Renal cortical epithelial cell (primary cell): Measurements from ENCODE around the gene SETBP1. TPM values are rescaled to one million over a fixed set of nuclear protein-coding genes. Genes with fewer than 3 reads are reported as not detected.
A peak's percentile ranks its signal among the peaks of the same experiment; 100 is the strongest.
"Not testable (repeated sequence)": the region's sequence is repeated elsewhere in the genome, so short reads cannot be mapped to it uniquely, and the experiment has no call there.

ENCODE experiments used
- DNase-seq: peaks from one replicate; pipeline ENCODE4 v3.0.0-alpha.2; 2011; ENCODE audit warnings: low read depth
- total RNA-seq: library from RNA; depleted of rRNA; stranded (reverse); fragments of >200 nt; gene quantifications from 2 replicates; pipeline ENCODE4 v1.2.3, GENCODE V29; 2014

SETBP1 gene
- total RNA-seq, 1 donor from 2014 or later = 17.9 TPM

DNA sequence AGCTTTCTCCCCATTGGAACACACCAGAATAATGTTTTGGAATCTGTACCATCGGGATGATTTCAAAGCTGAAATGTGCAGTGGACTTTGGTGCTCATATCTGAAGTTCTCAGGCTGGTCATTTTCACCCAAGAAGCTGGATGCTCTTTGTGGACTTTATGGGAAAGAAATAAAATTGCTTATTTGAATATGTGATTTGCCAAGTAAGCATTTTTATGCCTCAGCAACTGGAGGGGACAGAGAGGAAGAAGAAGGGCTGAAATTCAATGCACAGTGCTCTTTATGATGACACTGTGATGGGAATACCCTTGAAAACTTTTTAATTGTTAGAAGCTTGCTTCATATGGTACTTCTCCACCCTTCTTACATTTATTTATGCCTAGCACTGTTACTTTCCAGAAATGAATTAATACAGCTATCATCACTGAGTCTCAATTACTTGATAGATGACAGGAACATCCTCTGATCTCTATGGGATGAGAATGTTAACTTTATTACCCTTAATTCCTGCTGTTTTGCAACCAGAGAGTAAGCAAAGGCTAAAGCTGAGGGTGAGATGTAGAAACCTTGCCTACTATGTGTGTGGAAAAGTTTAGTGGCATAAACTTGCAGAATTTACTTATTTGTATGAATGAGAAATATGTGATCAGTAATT lies 23.6 kb downstream of the SETBP1 start:
- DNase-seq = no peak

DNA sequence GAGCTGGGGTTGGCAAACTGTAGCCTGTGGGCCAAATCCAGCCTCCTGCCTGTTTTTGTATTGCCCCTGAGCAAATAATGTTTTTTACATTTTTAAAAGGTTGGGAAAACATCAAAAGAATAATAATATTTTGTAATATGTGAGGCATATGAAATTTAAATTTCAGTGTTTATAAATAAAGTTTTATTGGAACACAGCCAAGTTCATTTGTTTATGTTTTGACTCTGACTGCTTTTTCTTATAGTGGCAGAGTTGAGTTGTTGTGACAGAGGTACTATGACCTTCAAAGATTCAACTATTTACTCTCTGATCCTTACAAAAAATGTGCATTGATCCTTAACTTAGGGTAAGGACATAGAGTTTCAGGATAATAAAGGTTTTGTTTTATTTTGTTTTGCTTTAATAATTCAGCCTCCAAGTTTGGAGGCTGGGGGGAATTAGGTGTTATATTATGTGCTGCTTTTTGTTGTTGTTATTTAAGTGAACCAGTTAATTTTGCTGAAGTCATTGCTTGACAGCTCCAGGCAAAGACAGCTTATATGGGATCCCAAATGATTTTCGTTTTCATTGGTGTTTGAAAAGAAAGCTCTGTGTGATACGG lies 24.5 kb downstream of the SETBP1 start:
- DNase-seq = no peak

DNA sequence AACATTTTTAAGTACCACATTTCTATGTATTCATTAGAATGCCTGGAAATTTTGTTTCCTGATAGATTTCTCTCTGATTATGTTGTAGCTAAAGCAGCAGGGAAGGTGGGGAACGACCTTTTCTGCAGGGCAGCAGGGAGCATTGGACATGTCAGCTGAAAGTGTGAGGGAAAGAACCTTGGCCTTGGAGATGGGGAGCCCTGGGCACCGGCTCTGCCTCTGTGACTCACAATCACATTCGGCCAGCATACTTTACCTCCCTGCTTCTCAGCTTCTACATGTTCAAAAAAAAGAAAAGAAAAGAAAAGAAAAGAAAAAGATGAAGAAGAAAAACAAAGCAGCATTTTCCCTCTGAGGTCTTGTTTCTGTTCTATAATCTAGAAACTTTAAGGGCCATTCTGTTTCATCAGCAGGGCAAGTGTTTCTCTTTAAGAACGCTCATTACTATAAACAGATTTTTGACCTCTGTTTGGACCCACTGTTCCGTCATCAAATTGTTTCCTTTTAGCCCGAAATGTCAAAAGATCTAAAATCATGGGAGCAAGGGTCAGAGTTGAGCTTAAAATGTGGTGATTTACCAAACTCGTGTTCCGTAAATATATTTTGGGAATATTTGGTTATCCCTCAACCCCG lies 27.9 kb downstream of the SETBP1 start:
- peak; percentile 59 for DNase-seq

DNA sequence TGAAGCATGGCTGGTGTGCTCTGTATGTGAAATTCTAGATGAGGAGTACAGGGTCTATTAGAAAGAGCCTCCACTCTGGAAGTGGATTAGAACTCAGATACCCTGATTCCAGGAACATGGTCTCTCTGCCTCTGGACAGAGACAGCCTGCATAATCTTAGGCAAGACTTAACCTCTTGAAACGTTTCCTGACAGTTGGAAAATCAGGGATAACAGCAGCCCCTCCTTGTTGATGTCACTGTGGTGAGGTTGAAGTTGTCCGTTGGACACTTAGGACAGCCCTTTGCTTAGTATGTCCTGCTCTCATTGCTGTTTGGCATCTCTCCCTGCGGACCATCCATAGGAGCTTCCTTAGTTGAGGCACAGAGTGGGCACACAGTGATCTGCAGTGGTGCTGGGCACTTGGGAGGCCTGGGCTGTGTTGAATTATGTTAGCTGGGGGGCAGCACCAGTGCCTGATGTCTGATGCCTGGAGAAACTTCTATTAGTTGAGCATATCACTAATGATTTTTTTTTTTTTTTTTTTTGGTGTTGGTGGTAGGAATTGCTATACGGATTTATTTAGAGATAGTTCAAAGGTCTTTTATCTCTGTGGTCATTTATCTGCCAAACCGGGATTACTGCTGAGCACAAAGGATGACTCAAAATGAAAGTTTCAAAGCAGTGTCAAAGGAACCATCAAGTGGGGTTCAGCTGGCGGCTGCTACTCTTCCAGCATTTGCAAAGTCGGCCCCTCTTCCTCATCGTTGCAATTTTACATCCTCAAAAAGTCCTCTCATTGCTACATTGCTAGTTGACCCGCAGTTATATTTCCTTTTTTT lies 28.8 kb downstream of the SETBP1 start:
- DNase-seq = no peak

DNA sequence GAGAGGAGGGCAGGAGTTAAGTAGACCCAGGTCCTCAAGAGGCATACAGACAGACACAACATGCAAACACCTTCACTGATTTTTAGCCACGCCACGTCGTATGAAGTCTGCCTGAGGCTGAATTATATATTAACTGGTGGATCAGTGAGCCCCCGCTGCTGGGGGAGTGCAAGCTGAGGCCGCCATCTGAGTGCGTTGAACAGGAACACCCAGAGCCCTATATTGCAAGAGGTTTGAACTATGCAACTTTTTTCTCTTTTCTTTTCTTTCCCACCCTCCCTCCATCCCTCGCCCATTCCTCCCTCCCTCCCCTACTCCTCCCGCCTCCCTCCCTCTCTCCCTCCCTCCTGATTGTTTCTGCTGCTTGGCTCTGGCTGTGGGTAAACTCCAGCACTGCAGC lies 30.2 kb downstream of the SETBP1 start:
- DNase-seq = peak; percentile 39

DNA sequence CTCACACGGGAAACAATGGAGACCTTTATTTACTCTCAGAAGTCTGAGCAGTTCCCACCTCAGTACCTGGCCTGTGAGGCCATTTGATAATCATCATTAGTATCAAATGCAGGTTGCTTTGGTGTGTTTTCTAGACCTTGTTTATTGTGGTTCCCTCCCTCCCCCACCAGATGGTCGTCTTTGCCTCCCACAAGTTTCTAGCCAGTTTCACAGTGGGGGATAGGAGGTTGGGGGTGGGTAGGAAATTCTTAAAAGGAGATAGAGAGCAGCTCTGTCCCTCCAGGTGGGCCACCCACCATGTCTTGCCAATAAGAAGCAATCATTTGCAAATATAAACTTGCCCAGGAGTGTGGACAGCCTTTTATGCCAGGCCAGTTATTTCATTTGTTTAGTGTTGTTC lies 31.3 kb downstream of the SETBP1 start:
- no peak for DNase-seq

DNA sequence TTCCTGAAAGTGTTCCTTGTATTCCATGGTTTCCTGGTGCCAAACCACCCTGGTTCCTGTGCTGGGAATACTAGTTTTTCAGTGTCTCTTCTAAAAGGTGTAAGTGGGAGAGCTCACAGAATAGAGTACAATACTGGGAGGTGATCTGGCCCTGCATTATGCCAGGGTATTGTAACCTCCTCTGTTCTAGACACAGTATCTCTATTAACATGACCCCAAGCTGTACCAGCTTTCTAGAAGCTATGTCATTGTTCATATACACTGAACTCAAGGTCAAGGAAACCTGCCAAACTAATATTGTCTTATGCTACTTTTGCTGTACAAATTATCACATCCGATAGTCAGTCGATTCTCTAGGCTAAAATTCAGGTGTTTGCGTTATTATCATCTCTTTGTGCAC lies 32.7 kb downstream of the SETBP1 start:
- DNase-seq = no peak

DNA sequence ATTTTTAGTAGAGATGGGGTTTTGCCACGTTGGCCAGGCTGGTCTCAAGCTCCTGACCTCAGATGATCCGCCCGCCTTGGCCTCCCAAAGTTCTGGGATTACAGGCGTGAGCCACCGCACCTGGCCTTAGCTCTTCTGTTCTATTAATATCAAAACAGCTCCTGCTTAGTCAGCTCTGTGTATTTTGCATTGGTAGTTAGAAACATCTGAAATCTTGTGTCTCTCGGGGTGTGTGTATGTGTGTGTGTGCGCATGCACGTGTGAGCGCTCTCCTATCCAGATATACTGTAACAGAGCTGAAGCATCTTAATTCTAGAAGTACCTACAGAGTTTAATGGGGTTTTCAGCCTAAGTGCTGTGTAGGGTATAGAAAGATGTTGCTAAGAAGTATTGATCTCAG lies 33.7 kb downstream of the SETBP1 start:
- DNase-seq = no peak

DNA sequence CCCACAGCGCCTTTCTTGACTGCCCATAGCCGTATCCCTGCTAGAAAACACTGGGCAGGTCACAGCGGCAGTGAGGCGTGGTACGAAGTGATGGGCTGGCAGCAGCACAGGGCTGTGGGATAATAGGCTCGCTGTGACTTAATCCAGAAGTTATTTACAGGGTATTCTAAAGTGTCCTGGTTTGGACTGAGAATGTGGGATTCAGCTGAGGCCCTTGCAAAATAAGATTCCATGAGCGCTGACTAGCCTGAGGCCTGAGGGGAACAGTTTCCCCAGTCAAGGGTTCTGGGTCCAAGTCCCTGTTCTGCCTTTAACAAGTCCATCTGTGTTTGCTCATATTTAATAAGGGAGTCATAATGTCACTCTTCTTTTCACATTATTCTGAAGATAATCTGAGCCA lies 34.6 kb downstream of the SETBP1 start:
- DNase-seq = peak; percentile 95

DNA sequence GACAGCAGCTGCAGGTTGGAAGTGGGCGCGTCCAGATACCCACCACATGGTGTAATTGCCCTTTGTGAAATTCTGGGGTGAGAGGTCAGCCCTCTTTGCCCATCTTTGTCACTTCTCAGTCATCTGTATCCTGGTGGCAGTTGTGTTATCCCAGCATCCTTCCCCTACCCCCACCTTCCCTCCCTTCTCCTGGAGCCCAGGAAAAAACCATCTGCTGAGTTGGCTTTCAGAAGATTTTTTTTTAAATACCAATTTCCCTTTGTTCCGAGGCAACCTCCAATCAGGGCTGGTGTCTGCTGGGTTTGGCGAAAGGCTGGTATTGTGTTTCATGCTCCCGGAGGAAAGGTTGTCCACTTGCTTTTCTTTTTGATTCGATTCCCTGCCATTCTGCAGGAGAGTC lies 35.2 kb downstream of the SETBP1 start:
- DNase-seq = no peak

DNA sequence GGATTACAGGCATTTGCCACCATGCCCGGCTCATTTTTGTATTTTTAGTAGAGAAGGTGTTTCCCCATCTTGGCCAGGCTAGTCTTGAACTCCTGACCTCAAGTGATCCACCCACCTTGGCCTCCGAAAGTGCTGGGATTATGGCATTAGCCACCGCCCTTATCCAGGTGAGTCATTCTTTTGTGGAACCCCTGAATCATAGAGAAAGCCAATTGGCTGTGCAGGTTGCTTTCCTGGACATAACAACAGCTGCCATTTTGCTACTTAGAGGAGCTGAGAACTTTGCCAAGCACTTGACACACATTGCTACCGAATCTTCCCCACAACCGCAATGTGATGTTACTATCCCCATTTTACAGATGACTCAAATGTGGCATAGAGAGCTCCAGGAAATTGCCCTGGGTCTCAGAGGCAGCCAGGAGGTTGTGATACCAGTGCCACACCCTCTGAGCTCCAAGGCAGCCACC lies 36.0 kb downstream of the SETBP1 start:
- no peak for DNase-seq

DNA sequence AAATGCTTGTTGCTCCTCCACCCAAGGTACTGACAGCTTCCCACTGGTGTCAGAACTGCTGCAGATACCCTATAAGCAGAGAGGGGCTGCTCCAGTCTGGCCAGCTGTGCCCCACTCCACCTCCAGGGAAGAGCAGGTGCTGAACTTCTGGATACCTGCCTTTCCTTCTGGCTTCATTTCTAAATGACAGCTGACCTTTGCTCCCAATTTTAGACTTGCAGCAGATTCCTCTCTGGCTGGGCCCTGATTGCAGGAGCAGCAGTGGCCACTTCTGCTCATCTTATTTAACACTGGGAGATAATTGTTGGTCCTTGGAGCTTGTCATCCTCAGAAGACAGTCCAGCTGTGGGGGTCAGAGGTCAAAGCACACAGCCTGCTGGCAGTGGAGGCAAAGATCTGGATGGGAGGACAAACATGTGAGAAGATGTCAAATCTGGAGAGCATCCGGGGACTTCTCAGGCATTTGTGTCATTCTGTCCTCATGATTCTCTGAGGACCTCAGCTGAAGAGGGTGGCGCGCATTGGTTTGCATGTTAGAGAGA lies 38.9 kb downstream of the SETBP1 start:
- no peak for DNase-seq

DNA sequence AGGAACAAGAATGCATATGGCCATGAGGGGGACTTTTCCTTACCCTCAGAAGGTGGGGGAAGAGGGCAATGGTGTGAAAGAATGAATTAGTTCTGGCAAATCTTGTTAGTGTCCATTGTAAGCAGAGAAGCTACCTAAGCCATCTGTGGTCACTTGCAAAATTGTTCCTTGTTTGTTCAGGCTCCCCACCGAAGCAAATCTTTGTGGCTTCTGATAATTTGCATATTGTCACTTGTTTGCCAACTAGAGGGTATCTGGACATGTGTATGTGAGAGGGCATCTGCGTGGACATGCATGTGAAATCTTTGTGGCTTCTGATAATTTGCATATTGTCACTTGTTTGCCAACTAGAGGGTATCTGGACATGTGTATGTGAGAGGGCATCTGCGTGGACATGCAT lies 41.1 kb downstream of the SETBP1 start:
- not testable (repeated sequence) for DNase-seq

DNA sequence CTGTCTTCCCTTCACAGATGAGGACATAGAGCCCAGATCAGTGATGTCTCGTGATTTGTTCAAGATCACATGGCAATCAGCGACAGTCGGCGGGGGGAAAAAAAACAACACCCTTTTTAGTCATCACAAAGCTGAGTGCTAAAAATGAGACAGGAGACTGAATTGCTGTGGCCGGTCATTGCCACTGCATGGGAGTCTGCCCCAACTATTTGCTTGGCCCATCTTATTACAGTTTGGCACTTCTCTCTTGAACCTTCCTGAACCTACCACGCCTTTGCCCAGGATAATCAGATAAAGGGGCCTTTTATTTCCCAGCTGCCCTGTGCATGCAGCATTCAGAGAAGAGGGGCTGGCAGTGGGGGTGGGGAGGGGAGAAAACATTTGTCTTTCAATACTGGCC lies 42.7 kb downstream of the SETBP1 start:
- DNase-seq = no peak

DNA sequence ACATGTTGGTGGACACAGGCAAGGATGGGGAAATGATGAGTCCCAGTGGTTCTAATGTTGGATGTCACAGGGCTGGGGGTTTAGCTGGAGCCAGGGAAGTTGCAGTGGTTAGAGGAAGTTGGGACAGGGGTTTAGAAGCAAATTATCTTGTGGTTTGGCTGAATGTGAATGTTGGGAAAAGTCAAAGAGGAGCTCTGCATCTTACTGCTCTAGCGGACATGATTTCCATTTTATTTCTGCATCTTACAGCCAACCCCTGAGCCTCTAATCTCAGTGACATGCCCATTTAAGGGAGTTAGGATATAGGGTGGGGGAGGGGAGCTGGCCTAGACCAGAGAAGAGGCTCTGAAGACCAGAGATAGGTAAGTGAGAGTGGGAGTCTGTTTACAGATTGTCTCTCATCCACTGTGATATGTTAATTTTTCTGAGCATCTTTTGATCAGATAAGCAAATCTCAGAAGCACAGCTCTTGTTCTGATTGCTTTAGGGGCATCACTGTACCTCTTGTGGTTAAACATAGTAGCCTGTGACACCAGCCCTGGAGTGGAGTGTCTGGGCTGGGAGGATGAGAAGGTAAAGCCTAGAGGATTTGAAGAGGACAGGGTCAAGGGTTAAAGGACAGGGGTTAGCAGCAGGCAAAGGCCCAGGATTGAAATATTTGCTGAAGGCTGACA lies 43.6 kb downstream of the SETBP1 start:
- DNase-seq = no peak

DNA sequence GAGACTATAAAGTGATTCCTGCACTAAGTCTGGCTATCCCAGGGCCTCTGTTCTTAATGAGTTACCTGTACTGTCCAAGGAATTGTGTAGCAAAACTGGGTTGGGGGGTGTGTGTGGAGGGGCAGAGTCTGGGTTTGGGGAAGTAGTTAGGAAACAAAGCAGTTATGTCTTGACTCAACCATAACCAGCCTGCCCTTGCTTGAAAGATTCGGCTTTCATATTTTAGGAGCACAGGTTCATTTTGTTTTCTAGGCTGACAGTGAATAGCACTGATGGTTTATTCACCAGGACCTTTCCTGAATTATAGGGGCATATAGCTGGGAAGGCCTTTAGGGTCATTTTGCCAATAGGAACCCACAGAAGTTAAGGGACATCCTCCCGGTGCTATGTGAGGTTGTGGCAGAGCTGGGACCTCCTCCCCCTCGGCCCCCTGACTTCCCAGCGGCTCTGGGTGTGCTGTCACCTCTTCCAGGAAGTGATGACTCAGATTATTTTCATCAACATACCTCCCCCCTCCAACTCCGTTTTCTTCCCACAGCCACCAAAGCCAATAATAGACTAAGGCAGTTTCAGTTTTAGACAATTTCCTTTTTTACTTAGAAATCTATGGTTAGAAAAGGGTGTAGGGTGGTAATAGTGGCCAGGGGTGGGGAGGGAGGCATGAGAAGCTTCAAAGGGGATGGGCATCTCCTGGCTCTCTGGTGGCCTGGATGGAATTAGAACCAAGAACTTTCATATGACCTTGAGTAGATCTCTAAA lies 44.8 kb downstream of the SETBP1 start:
- DNase-seq = peak; percentile 86

DNA sequence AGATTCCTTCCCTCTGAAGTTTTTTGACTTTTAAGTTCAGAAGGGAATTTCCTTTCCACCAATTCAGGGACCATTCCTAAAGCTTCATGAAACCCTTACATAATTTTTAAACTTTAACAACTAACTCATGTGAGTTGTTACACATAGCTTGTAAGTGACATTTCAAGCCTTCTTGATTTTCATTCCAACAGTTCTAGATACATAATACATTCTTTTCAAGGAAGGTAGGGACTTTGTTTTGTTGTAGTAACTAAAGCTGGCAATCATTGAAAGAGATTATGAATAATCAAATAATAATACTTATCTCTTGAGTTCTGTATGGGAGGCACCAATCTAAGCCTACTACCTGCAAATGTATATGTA lies 45.4 kb downstream of the SETBP1 start:
- DNase-seq = peak; percentile 70

DNA sequence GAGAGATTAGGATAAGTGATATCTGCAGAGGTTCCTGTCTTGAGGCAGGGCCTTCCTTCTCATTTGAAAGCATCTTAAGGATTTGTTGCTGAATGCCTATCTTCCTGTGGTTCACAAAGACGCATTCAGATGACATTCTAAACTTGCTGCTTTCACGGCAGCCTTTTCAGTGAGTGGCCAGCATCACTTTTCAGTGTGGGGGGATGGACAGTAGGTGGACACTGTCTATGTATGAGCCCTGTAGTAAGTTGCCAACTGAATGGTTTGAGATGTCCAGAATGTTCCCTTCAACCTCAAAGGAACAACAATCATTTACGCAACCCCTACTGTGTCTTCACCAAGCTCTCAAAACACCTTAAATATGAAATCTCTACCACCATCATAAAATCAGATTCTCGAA lies 46.6 kb downstream of the SETBP1 start:
- DNase-seq = no peak

DNA sequence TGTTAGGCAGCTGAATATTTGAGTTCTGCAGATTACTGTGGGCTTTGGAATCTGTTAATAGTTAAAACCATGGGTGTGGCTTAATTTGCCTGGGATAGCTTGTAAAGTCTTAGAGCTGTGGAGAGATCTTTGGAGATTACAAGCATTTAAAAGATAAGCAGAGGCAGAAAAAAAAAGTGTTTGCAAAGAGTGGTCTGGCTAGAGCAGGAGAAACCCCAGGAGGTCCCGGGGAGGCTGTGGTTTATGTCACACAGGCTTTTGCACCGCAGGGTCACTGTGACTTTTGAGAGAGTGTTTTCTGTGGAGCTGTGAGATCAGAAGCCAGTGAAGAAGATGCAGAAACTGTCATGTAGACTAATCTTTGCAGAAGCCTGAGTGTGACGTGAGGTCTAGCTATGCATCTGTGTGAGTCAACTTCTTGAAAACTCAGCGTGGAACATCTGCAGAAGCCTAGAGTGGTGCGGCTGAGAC lies 49.0 kb downstream of the SETBP1 start:
- no peak for DNase-seq

DNA sequence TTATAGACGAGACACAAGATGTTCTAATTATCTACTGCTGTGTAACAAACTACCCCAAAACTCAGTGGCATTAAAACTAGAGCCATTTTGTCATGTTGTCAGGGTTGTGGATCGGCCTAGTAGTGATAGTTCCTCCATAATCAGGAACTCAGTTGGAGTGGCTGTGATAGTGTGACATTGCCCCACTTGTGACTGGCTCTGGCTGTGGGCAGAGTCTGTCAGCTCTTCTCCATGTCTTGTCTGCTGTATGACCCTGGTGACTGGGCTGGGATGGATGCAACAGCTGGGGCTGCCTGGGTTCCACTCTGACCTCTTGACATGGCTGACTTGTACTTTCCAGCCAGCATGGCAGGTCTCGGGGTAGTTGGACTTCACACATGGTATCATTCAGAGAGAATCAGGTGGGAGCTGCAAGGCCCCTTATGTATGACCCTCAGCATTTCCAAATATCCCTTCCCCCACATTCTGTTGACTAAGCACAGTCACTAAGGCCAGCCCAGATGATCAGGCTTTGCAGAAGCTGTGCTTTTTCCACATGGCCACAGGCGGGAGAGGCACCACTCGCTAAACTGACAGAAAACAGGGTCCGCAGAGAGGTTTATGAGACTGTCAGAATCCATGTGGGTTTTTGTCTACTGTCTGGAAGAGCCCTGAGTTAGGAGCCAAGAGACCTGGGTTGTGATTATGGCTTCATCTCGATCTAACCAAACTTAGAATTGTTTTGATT lies 50.3 kb downstream of the SETBP1 start:
- DNase-seq = no peak
